Right lobe of liver (tissue), 4 donors: ENCODE measurements around the gene TXNDC16.

ENCODE experiments used
- CTCF ChIP-seq, 4 donors: fragments of 200-600 bp in 3 of 4; fragments of 450-650 bp in 1 of 4; IDR thresholded peaks; one replicate each; pipeline versions ENCODE4 v1.5.1 to v1.8.0; 2016 to 2022; ENCODE audit warnings: antibody characterized with exemption in 4 of 4, mild to moderate bottlenecking in 2 of 4
- POLR2A ChIP-seq: fragments of 450-650 bp; IDR thresholded peaks from one replicate; pipeline ENCODE4 v1.6.1; 2017; ENCODE audit warnings: antibody characterized with exemption, mild to moderate bottlenecking
- donor health status: DM: no; HTN: no; CAD: no.
- donor health status: DM: no; HTN: no; CAD: no.
- donor health status: DM: no; HTN: yes; CAD: no.

- TF ChIP-seq CTCF (IDR thresholded peaks at IDR 0.05) (no peak), POLR2A (no peak)
Observed at GRCh38 chr14:52427460-52427859, 124.8 kb downstream of the TXNDC16 start.
